ENCODE data around the gene DDX23.

DNA sequence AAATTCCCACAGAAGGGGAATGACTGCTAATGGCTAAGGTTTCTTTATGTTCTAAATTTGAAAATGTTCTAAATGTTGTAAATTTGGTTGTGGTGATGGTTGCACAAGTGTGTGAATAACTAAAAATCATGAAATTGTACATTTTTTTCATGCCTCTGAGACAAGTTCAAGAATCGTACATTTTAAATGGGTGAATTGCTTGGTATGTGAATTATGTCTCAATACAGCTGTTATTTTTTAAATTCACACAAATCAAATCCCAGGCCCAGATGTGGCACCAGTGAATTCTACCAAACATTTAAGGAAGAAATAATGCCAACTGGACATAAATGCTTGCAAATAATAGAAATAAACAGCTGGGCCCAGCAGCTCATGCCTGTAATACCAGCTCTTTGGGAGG, 42.3 kb upstream of the DDX23 start:
- TF ChIP-seq, protein P1, sequence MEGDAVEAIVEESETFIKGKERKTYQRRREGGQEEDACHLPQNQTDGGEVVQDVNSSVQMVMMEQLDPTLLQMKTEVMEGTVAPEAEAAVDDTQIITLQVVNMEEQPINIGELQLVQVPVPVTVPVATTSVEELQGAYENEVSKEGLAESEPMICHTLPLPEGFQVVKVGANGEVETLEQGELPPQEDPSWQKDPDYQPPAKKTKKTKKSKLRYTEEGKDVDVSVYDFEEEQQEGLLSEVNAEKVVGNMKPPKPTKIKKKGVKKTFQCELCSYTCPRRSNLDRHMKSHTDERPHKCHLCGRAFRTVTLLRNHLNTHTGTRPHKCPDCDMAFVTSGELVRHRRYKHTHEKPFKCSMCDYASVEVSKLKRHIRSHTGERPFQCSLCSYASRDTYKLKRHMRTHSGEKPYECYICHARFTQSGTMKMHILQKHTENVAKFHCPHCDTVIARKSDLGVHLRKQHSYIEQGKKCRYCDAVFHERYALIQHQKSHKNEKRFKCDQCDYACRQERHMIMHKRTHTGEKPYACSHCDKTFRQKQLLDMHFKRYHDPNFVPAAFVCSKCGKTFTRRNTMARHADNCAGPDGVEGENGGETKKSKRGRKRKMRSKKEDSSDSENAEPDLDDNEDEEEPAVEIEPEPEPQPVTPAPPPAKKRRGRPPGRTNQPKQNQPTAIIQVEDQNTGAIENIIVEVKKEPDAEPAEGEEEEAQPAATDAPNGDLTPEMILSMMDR (IDR thresholded peaks at IDR 0.05) = no peak
- no peak for TF ChIP-seq POLR2A (IDR thresholded peaks at IDR 0.05)
